Measurements from ENCODE around the gene POLR2J2. TPM values are rescaled to one million over a fixed set of nuclear protein-coding genes. Genes with fewer than 3 reads are reported as not detected.
"Not testable (repeated sequence)": the region's sequence is repeated elsewhere in the genome, so short reads cannot be mapped to it uniquely, and the experiment has no call there.

POLR2J2 gene
- 4.8 and 8.2 TPM in 2 replicates for total RNA-seq

- H3K4me3 ChIP-seq (ENCODE audit: low read depth, low read length), result peak within 1 kb of the TSS; percentile 33
- peak; percentile 37 for DNase-seq (ENCODE audit: low read depth)
These were observed at the start of gene POLR2J2 for GRCh38 chr7:102671166-102671955. POLR2J2 (minus strand) TSS chr7:102671663; CDS start chr7:102671601, 62 bp downstream.

- DNase-seq (ENCODE audit: low read depth), result peak; percentile 9
These were observed 47.0 kb upstream of the POLR2J2 start for GRCh38 chr7:102718491-102718890.

GRCh38 chr7:102715718-102716117 lies 44.3 kb upstream of the POLR2J2 start:
- not testable (repeated sequence) for DNase-seq (ENCODE audit: low read depth); H3K4me3 ChIP-seq (ENCODE audit: low read depth, low read length)

More at GRCh38 chr7:102718491-102718890, 47.0 kb upstream of the POLR2J2 start:
- not testable (repeated sequence) for H3K4me3 ChIP-seq (ENCODE audit: low read depth, low read length)

- not testable (repeated sequence) for H3K4me3 ChIP-seq (ENCODE audit: low read depth, low read length); DNase-seq (ENCODE audit: low read depth)
These were observed 43.5 kb upstream of the POLR2J2 start for GRCh38 chr7:102714774-102715522.

GRCh38 chr7:102713691-102714080 lies 42.2 kb upstream of the POLR2J2 start:
- DNase-seq (ENCODE audit: low read depth); H3K4me3 ChIP-seq (ENCODE audit: low read depth, low read length): not testable (repeated sequence)

- not testable (repeated sequence) for DNase-seq (ENCODE audit: low read depth); H3K4me3 ChIP-seq (ENCODE audit: low read depth, low read length)
These were observed 41.7 kb upstream of the POLR2J2 start for GRCh38 chr7:102713011-102713690.

- H3K4me3 ChIP-seq (ENCODE audit: low read depth, low read length); DNase-seq (ENCODE audit: low read depth): not testable (repeated sequence)
These were observed 27.7 kb upstream of the POLR2J2 start for GRCh38 chr7:102698962-102699750.

- H3K4me3 ChIP-seq (ENCODE audit: low read depth, low read length); DNase-seq (ENCODE audit: low read depth): not testable (repeated sequence)
These were observed 26.4 kb upstream of the POLR2J2 start for GRCh38 chr7:102697642-102698512.

GRCh38 chr7:102696009-102696408 lies 24.5 kb upstream of the POLR2J2 start:
- H3K4me3 ChIP-seq (ENCODE audit: low read depth, low read length); DNase-seq (ENCODE audit: low read depth): not testable (repeated sequence)

- H3K4me3 ChIP-seq (ENCODE audit: low read depth, low read length); DNase-seq (ENCODE audit: low read depth): not testable (repeated sequence)
These were observed 23.6 kb upstream of the POLR2J2 start for GRCh38 chr7:102695033-102695552.

GRCh38 chr7:102694008-102694407 lies 22.5 kb upstream of the POLR2J2 start:
- DNase-seq (ENCODE audit: low read depth); H3K4me3 ChIP-seq (ENCODE audit: low read depth, low read length): not testable (repeated sequence)

GRCh38 chr7:102690602-102691001 lies 19.1 kb upstream of the POLR2J2 start:
- not testable (repeated sequence) for DNase-seq (ENCODE audit: low read depth); H3K4me3 ChIP-seq (ENCODE audit: low read depth, low read length)

- not testable (repeated sequence) for DNase-seq (ENCODE audit: low read depth); H3K4me3 ChIP-seq (ENCODE audit: low read depth, low read length)
These were observed 18.2 kb upstream of the POLR2J2 start for GRCh38 chr7:102689436-102690282.

- H3K4me3 ChIP-seq (ENCODE audit: low read depth, low read length); DNase-seq (ENCODE audit: low read depth): not testable (repeated sequence)
These were observed 17.0 kb upstream of the POLR2J2 start for GRCh38 chr7:102688299-102689036.

GRCh38 chr7:102682560-102682959 lies 11.1 kb upstream of the POLR2J2 start:
- not testable (repeated sequence) for H3K4me3 ChIP-seq (ENCODE audit: low read depth, low read length); DNase-seq (ENCODE audit: low read depth)

- not testable (repeated sequence) for H3K4me3 ChIP-seq (ENCODE audit: low read depth, low read length); DNase-seq (ENCODE audit: low read depth)
These were observed 9.3 kb upstream of the POLR2J2 start for GRCh38 chr7:102680780-102681179.
